ENCODE measurements around the gene REPS2.

REPS2 gene

DNA sequence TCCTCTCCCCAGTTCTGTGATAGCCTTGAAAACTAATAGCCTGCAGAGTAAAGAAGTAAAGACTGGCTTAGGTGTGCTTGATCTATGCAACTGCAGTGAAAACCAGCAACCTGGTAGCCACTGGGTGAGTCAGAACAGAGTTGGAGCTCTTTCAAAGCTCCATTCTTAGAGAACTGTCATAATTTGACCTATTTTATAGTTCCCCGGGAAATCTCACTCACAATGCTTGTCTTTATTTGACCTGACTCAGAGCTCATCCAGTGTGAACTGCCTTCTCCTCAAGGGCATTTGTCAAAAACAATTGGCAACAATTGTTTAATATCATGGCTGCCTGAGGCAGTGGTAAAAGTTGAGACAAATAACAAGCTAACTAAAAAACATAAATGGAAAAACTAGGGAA, 215.5 kb downstream of the REPS2 start:
- no CpG with 5 or more reads among the region's 1 CpG for WGBS, 2 experiments (ENCODE audit: insufficient coverage in 2 of 2)
- no peaks in the 10 kb centered on the region for H3K36me3 ChIP-seq (ENCODE audit: control insufficient read depth, insufficient read depth, low read length)
- no peak overlapping the region for H3K27ac ChIP-seq (ENCODE audit: low read depth, low read length, severe bottlenecking)
- H3K4me1 ChIP-seq (ENCODE audit: control insufficient read depth, insufficient read depth, low read length, poor library complexity, severe bottlenecking), result no peaks in the 10 kb centered on the region
- no peak overlapping the region for H3K4me3 ChIP-seq (ENCODE audit: extremely low read depth, insufficient read depth, low read length, poor library complexity, severe bottlenecking)
- H3K9me3 ChIP-seq (ENCODE audit: control insufficient read depth, low read length), result no peaks in the 10 kb centered on the region

DNA sequence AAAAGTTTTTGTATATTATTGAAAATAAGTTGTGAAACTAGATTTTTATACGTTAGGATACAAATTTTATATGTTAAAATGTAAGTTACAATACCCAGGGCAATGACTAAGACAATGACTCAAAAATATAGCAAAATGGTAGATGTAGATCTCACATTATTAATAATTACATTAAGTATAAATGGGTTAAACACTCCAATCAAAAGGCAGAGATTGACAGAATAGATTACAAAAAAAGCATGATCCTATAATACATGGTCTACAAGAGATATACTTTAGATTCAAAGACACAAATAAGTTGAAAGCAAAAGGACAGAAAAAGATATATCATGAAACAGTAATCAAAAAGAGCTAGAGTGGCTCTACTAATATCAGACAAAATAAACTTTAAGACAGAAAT, 217.6 kb downstream of the REPS2 start:
- Histone ChIP-seq H3K27ac (ENCODE audit: low read depth, low read length, severe bottlenecking) (no peak overlapping the region), H3K9me3 (ENCODE audit: control insufficient read depth, low read length) (no peaks in the 10 kb centered on the region), H3K4me1 (ENCODE audit: control insufficient read depth, insufficient read depth, low read length, poor library complexity, severe bottlenecking) (no peaks in the 10 kb centered on the region), H3K4me3 (ENCODE audit: extremely low read depth, insufficient read depth, low read length, poor library complexity, severe bottlenecking) (no peak overlapping the region), H3K36me3 (ENCODE audit: control insufficient read depth, insufficient read depth, low read length) (no peaks in the 10 kb centered on the region)
- WGBS, 2 experiments (ENCODE audit: insufficient coverage in 2 of 2), result no CpG with 5 or more reads among the region's 1 CpG

DNA sequence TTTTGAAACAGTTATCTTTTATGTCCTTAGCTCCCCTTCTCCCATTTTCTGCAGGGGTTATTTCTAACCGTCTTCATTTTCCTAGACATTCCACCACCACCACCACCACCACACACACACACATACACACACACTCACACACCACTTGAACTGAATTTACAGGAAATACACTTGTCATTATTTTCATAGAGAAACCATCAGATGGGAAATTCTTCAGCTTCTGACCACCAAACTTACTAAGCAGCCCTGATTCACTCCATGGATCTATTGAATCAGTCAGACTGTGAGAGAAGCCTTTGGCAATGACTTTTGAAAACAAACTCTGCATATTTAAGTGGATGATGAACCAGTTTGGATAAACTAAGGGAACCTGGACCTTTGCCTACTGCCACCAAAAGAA, 218.5 kb downstream of the REPS2 start:
- whole genome bisulfite sequencing, 2 experiments (ENCODE audit: insufficient coverage in 2 of 2), result no CpG with 5 or more reads among the region's 1 CpG
- H3K4me1 ChIP-seq (ENCODE audit: control insufficient read depth, insufficient read depth, low read length, poor library complexity, severe bottlenecking), result no peaks in the 10 kb centered on the region
- H3K36me3 ChIP-seq (ENCODE audit: control insufficient read depth, insufficient read depth, low read length), result no peaks in the 10 kb centered on the region
- H3K9me3 ChIP-seq (ENCODE audit: control insufficient read depth, low read length), result no peaks in the 10 kb centered on the region
- H3K4me3 ChIP-seq (ENCODE audit: extremely low read depth, insufficient read depth, low read length, poor library complexity, severe bottlenecking), result no peak overlapping the region
- H3K27ac ChIP-seq (ENCODE audit: low read depth, low read length, severe bottlenecking), result no peak overlapping the region

- Histone ChIP-seq H3K9me3 (ENCODE audit: control insufficient read depth, low read length) (no peaks in the 10 kb centered on the region), H3K36me3 (ENCODE audit: control insufficient read depth, insufficient read depth, low read length) (no peaks in the 10 kb centered on the region), H3K4me1 (ENCODE audit: control insufficient read depth, insufficient read depth, low read length, poor library complexity, severe bottlenecking) (no peaks in the 10 kb centered on the region), H3K27ac (ENCODE audit: low read depth, low read length, severe bottlenecking) (no peak overlapping the region), H3K4me3 (ENCODE audit: extremely low read depth, insufficient read depth, low read length, poor library complexity, severe bottlenecking) (no peak overlapping the region)
- WGBS, 2 experiments (ENCODE audit: insufficient coverage in 2 of 2), result no CpG with 5 or more reads among the region's 2 CpGs
These were observed 221.5 kb downstream of the REPS2 start for GRCh38 chrX:17167915-17168314.

GRCh38 chrX:17170973-17171372, 224.5 kb downstream of the REPS2 start:
- H3K4me3 ChIP-seq (ENCODE audit: extremely low read depth, insufficient read depth, low read length, poor library complexity, severe bottlenecking), result no peak overlapping the region

DNA sequence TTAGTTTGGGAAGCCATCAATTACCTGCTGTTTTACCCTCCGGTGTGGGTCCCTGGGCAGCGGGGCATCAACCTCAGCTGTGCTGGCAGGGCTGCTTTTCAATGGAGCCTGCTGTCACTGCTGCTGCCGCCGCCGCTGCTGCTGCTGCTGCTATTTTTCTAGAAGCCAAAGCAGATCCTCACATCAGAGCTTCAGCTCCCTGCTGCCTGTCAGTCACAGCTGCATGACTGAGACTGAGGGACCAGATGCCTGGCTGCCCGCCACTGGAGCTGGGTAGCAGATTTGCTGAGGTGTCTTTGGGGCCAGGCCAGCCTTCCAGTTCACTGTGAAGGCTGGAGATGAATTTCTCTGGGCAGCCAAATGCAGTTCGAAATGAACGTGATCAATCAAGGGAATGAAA, 228.2 kb downstream of the REPS2 start:
- Histone ChIP-seq H3K27ac (ENCODE audit: low read depth, low read length, severe bottlenecking) (no peak overlapping the region), H3K4me1 (ENCODE audit: control insufficient read depth, insufficient read depth, low read length, poor library complexity, severe bottlenecking) (no peaks in the 10 kb centered on the region), H3K36me3 (ENCODE audit: control insufficient read depth, insufficient read depth, low read length) (no peaks in the 10 kb centered on the region), H3K4me3 (ENCODE audit: extremely low read depth, insufficient read depth, low read length, poor library complexity, severe bottlenecking) (no peak overlapping the region), H3K9me3 (ENCODE audit: control insufficient read depth, low read length) (no peaks in the 10 kb centered on the region)
- whole genome bisulfite sequencing, 2 experiments (ENCODE audit: insufficient coverage in 2 of 2), result 90% methylated on average over 5 of the region's 8 CpGs; no CpG with 5 or more reads in 1 of the 2 experiments

More at GRCh38 chrX:17170973-17171372, 224.5 kb downstream of the REPS2 start:
- Histone ChIP-seq H3K36me3 (ENCODE audit: control insufficient read depth, insufficient read depth, low read length) (no peaks in the 10 kb centered on the region), H3K9me3 (ENCODE audit: control insufficient read depth, low read length) (no peaks in the 10 kb centered on the region), H3K27ac (ENCODE audit: low read depth, low read length, severe bottlenecking) (no peak overlapping the region), H3K4me1 (ENCODE audit: control insufficient read depth, insufficient read depth, low read length, poor library complexity, severe bottlenecking) (no peaks in the 10 kb centered on the region)
- 57% methylated on average over 1 of the region's 2 CpGs; no CpG with 5 or more reads in 1 of the 2 experiments for WGBS, 2 experiments (ENCODE audit: insufficient coverage in 2 of 2)

GRCh38 chrX:17182317-17182716, 235.9 kb downstream of the REPS2 start:
- WGBS, 2 experiments (ENCODE audit: insufficient coverage in 2 of 2), result 92% methylated on average over 3 of the region's 3 CpGs; no CpG with 5 or more reads in 1 of the 2 experiments
- Histone ChIP-seq H3K27ac (ENCODE audit: low read depth, low read length, severe bottlenecking) (no peak overlapping the region), H3K4me3 (ENCODE audit: extremely low read depth, insufficient read depth, low read length, poor library complexity, severe bottlenecking) (no peak overlapping the region), H3K9me3 (ENCODE audit: control insufficient read depth, low read length) (no peaks in the 10 kb centered on the region), H3K4me1 (ENCODE audit: control insufficient read depth, insufficient read depth, low read length, poor library complexity, severe bottlenecking) (no peaks in the 10 kb centered on the region), H3K36me3 (ENCODE audit: control insufficient read depth, insufficient read depth, low read length) (no peaks in the 10 kb centered on the region)

DNA sequence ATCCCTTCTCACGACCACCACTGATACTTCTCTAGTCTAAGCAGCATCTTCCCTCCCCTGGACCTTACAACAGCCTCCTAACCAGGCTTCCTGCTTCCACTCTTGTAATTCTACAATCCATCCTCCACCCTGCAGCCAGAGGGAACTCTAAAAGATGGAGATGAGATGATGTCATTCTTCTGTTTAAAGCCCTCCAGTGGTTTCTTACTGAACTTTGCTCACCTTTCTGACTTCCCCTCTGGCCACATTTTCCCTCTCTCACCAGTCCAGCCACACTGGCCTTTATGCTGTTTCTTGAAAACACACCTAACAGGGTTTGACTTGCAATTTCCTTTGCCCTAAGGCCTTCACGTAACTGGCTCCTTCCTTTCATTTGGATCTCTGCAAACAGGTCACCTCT, 237.1 kb downstream of the REPS2 start:
- Histone ChIP-seq H3K27ac (ENCODE audit: low read depth, low read length, severe bottlenecking) (no peak overlapping the region), H3K4me1 (ENCODE audit: control insufficient read depth, insufficient read depth, low read length, poor library complexity, severe bottlenecking) (no peaks in the 10 kb centered on the region), H3K36me3 (ENCODE audit: control insufficient read depth, insufficient read depth, low read length) (no peaks in the 10 kb centered on the region), H3K9me3 (ENCODE audit: control insufficient read depth, low read length) (no peaks in the 10 kb centered on the region), H3K4me3 (ENCODE audit: extremely low read depth, insufficient read depth, low read length, poor library complexity, severe bottlenecking) (no peak overlapping the region)
- 67% methylated on average over 1 of the region's 2 CpGs; no CpG with 5 or more reads in 1 of the 2 experiments for WGBS, 2 experiments (ENCODE audit: insufficient coverage in 2 of 2)

DNA sequence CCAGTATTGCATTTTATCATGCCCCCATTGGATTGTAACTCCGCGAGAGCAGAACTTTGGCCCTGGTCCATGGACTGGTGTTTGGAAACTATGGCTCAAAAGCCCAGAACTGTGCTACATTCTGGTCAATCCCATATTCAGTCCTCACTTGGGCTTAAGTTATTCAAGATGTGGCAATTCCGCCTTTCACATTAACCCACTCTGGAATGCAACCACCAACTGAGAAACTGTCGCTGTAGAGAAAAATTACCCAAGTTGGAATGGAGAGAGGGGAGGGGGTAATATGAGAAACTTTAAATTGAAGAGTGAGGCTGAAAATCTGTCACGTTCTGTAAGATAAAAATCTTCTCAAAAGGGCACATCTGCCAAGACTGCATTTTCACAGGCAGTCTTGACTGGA, 239.0 kb downstream of the REPS2 start:
- no peak overlapping the region for H3K27ac ChIP-seq (ENCODE audit: low read depth, low read length, severe bottlenecking)
- H3K4me1 ChIP-seq (ENCODE audit: control insufficient read depth, insufficient read depth, low read length, poor library complexity, severe bottlenecking), result no peaks in the 10 kb centered on the region
- no peaks in the 10 kb centered on the region for H3K36me3 ChIP-seq (ENCODE audit: control insufficient read depth, insufficient read depth, low read length)
- WGBS, 2 experiments (ENCODE audit: insufficient coverage in 2 of 2), result 100% methylated on average over 1 to 2 of the region's 5 CpGs
- no peaks in the 10 kb centered on the region for H3K9me3 ChIP-seq (ENCODE audit: control insufficient read depth, low read length)
- no peak overlapping the region for H3K4me3 ChIP-seq (ENCODE audit: extremely low read depth, insufficient read depth, low read length, poor library complexity, severe bottlenecking)

GRCh38 chrX:17187136-17187756, 240.8 kb downstream of the REPS2 start:
- Histone ChIP-seq H3K4me1 (ENCODE audit: control insufficient read depth, insufficient read depth, low read length, poor library complexity, severe bottlenecking) (no peaks in the 10 kb centered on the region), H3K9me3 (ENCODE audit: control insufficient read depth, low read length) (no peaks in the 10 kb centered on the region), H3K4me3 (ENCODE audit: extremely low read depth, insufficient read depth, low read length, poor library complexity, severe bottlenecking) (no peak overlapping the region), H3K36me3 (ENCODE audit: control insufficient read depth, insufficient read depth, low read length) (no peaks in the 10 kb centered on the region), H3K27ac (ENCODE audit: low read depth, low read length, severe bottlenecking) (no peak overlapping the region)
- WGBS, 2 experiments (ENCODE audit: insufficient coverage in 2 of 2), result 76 to 87% methylated on average over 3 to 4 of the region's 7 CpGs

- Histone ChIP-seq H3K9me3 (ENCODE audit: control insufficient read depth, low read length) (no peaks in the 10 kb centered on the region), H3K4me1 (ENCODE audit: control insufficient read depth, insufficient read depth, low read length, poor library complexity, severe bottlenecking) (no peaks in the 10 kb centered on the region), H3K4me3 (ENCODE audit: extremely low read depth, insufficient read depth, low read length, poor library complexity, severe bottlenecking) (no peak overlapping the region), H3K36me3 (ENCODE audit: control insufficient read depth, insufficient read depth, low read length) (no peaks in the 10 kb centered on the region), H3K27ac (ENCODE audit: low read depth, low read length, severe bottlenecking) (no peak overlapping the region)
- WGBS, 2 experiments (ENCODE audit: insufficient coverage in 2 of 2), result 97% methylated on average over 7 of the region's 8 CpGs; no CpG with 5 or more reads in 1 of the 2 experiments
These were observed 245.6 kb downstream of the REPS2 start for GRCh38 chrX:17192106-17192505.
